Measurements from ENCODE around the gene XRRA1. TPM values are rescaled to one million over a fixed set of nuclear protein-coding genes. Genes with fewer than 3 reads are reported as not detected.

The XRRA1 gene
- total RNA-seq, 4 donors from 2014 or later = 5.9 to 74.2 (median 26.9) TPM

GRCh38 chr11:74860743-74861142 lies 88.1 kb downstream of the XRRA1 start:
- H3K27me3 ChIP-seq = no peaks in the 10 kb centered on the region
- no peak overlapping the region for H3K27ac ChIP-seq
- no peaks in the 10 kb centered on the region for H3K36me3 ChIP-seq
- H3K4me3 ChIP-seq = no peak overlapping the region
- H3K9me3 ChIP-seq = peaks cover 0 to 16% of the 10 kb centered on the region in 2 donors
- intact Hi-C loops (cut with DNase I; ENCODE audit: low total_unique reads) = no loop called here
- TF ChIP-seq POLR2A (IDR thresholded peaks at IDR 0.05) = no peak
- no peak for TF ChIP-seq CTCF (IDR thresholded peaks at IDR 0.05)
- no peak for DNase-seq
- H3K4me1 ChIP-seq = no peaks in the 10 kb centered on the region

GRCh38 chr11:74853223-74853622 lies 95.7 kb downstream of the XRRA1 start:
- no peak for TF ChIP-seq CTCF (IDR thresholded peaks at IDR 0.05)
- no peak for TF ChIP-seq POLR2A (IDR thresholded peaks at IDR 0.05)
- Histone ChIP-seq H3K4me1 (no peaks in the 10 kb centered on the region), H3K9me3 (no peaks in the 10 kb centered on the region), H3K36me3 (no peaks in the 10 kb centered on the region), H3K27me3 (no peaks in the 10 kb centered on the region), H3K4me3 (no peak overlapping the region), H3K27ac (no peak overlapping the region)
- intact Hi-C loops (cut with DNase I; ENCODE audit: low total_unique reads) = no loop called here
- DNase-seq = no peak

GRCh38 chr11:74849525-74850391 lies 99.1 kb downstream of the XRRA1 start:
- intact Hi-C loops (cut with DNase I; ENCODE audit: low total_unique reads) = no loop called here
- no peaks in the 10 kb centered on the region for H3K27me3 ChIP-seq
- H3K4me3 ChIP-seq = no peak overlapping the region
- no peak for DNase-seq
- no peak overlapping the region for H3K27ac ChIP-seq
- no peak for TF ChIP-seq POLR2A (IDR thresholded peaks at IDR 0.05)
- TF ChIP-seq CTCF (IDR thresholded peaks at IDR 0.05) = no peak
- H3K9me3 ChIP-seq = no peaks in the 10 kb centered on the region
- H3K4me1 ChIP-seq = no peaks in the 10 kb centered on the region
- no peaks in the 10 kb centered on the region for H3K36me3 ChIP-seq

- no peak overlapping the region for H3K27ac ChIP-seq
- DNase-seq = no peak
- no peaks in the 10 kb centered on the region for H3K27me3 ChIP-seq
- H3K9me3 ChIP-seq = no peaks in the 10 kb centered on the region
- TF ChIP-seq CTCF (IDR thresholded peaks at IDR 0.05) = no peak
- no peak for TF ChIP-seq POLR2A (IDR thresholded peaks at IDR 0.05)
- H3K4me3 ChIP-seq = no peak overlapping the region
- H3K36me3 ChIP-seq = no peaks in the 10 kb centered on the region
- H3K4me1 ChIP-seq = no peaks in the 10 kb centered on the region
- intact Hi-C loops (cut with DNase I; ENCODE audit: low total_unique reads) = no loop called here
Measured at GRCh38 chr11:74847895-74848294, 101.0 kb downstream of the XRRA1 start.

- intact Hi-C loops (cut with DNase I; ENCODE audit: low total_unique reads) = no loop called here
- H3K36me3 ChIP-seq = no peaks in the 10 kb centered on the region
Measured at GRCh38 chr11:74847395-74847794, 101.5 kb downstream of the XRRA1 start.

More at GRCh38 chr11:74847395-74847794, 101.5 kb downstream of the XRRA1 start:
- no peak for TF ChIP-seq CTCF (IDR thresholded peaks at IDR 0.05)
- no peak for TF ChIP-seq POLR2A (IDR thresholded peaks at IDR 0.05)
- no peak overlapping the region for H3K4me3 ChIP-seq
- no peak overlapping the region for H3K27ac ChIP-seq
- no peaks in the 10 kb centered on the region for H3K4me1 ChIP-seq
- no peaks in the 10 kb centered on the region for H3K9me3 ChIP-seq
- no peaks in the 10 kb centered on the region for H3K27me3 ChIP-seq
- no peak for DNase-seq

All from uterus (tissue), 4 donors.